Raji (cell line): ENCODE measurements around the gene CARD9.

ENCODE experiments used
- POLR2A ChIP-seq: IDR thresholded peaks from 2 replicates; pipeline ENCODE4 v1.6.1; 2011; ENCODE audit warnings: low read depth, low read length, control low read depth; ENCODE audit not compliant: insufficient read depth

The CARD9 gene

GRCh38 chr9:136363949-136364748, 9.3 kb downstream of the CARD9 start:
- no peak for TF ChIP-seq POLR2A

GRCh38 chr9:136363106-136363948, 10.1 kb downstream of the CARD9 start, which contains the start of gene DNLZ:
TSS of gene DNLZ (minus strand) at chr9:136363744. CDS start at chr9:136363714, 30 bp downstream.
- peak; percentile 86 for TF ChIP-seq POLR2A

DNA sequence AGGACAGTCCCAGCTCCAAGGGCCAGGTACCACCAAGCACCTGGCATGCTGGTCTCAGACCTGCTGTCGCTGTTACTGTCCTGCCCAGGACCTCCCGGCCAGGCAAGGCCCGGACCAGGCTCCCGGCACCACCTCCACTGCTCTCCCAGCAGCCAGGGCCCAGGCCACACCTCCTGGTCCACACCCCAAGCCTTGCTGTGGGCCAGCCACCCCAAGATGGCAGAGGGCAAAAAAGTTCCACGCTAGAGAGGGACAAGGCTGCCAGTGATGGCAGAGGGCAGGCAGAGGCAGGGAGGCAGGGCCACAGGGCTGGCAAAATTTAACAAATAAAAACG, 11.1 kb downstream of the CARD9 start:
- TF ChIP-seq POLR2A: no peak

DNA sequence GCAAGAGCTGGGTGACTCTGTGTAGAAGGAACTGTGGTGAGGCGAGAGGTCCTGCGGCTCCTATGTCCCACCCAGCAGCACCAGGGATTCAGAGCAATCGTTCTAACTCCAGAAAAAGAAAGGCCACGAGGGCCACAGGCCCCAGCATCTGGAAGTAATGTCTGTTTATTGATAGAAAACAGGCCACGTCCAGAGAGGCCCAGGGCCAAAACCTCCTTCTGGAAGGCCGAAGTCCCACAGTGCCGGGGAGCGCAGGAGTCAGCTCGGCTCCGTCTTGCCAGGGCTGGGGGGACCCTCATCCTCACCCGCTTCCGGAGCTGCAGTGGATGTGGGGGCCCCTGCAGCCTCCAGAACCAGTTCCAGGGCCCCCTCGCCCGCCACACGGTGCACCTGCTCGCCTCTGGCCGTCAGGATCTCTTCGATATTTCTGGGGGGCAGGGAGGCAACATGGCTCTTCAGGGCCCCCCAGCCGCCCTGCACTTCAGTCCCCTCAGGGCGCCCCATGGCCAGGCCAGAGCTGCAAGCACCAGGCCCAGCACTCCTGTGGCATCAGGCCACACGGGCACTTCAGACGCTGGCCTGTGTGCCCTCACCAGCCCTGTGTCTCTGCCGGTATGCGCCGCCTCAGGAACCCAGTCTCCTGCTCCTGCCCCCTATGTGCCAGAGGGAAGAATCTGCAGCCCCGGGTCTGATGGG, 11.6 kb downstream of the CARD9 start:
- TF ChIP-seq POLR2A: no peak

- no peak for TF ChIP-seq POLR2A
Observed at GRCh38 chr9:136361047-136361753, 12.3 kb downstream of the CARD9 start.

- no peak for TF ChIP-seq POLR2A
Observed at GRCh38 chr9:136359774-136360718, 13.4 kb downstream of the CARD9 start.

- TF ChIP-seq POLR2A: no peak
Observed at GRCh38 chr9:136358888-136359287, 14.6 kb downstream of the CARD9 start.

GRCh38 chr9:136358016-136358415, 15.5 kb downstream of the CARD9 start:
- no peak for TF ChIP-seq POLR2A

DNA sequence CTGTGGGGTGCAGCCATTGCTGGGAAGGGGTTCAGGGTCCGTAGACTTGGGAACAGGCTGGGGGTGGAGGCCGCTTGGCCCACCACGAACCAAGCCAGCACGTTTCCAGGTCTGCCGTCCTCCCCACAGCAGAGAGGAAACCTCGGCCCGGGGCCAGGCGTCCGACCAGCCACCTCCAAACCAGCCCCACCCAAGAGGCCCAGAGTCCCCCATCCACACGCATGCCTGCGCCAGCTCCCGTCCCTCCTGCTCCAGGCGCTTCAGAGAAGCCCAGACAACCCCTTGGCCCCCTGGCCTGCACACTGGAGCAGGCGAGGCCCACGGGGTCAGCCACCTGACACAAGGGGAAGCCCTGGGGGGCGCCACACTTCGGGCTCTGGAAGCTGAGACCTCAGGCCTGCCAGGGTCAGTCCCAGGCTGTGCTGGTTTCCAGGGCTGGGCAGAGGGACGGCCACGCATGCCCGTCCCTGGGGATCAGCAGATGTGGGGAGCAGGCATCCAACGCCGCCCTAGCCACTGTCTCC, 16.2 kb downstream of the CARD9 start:
- no peak for TF ChIP-seq POLR2A

DNA sequence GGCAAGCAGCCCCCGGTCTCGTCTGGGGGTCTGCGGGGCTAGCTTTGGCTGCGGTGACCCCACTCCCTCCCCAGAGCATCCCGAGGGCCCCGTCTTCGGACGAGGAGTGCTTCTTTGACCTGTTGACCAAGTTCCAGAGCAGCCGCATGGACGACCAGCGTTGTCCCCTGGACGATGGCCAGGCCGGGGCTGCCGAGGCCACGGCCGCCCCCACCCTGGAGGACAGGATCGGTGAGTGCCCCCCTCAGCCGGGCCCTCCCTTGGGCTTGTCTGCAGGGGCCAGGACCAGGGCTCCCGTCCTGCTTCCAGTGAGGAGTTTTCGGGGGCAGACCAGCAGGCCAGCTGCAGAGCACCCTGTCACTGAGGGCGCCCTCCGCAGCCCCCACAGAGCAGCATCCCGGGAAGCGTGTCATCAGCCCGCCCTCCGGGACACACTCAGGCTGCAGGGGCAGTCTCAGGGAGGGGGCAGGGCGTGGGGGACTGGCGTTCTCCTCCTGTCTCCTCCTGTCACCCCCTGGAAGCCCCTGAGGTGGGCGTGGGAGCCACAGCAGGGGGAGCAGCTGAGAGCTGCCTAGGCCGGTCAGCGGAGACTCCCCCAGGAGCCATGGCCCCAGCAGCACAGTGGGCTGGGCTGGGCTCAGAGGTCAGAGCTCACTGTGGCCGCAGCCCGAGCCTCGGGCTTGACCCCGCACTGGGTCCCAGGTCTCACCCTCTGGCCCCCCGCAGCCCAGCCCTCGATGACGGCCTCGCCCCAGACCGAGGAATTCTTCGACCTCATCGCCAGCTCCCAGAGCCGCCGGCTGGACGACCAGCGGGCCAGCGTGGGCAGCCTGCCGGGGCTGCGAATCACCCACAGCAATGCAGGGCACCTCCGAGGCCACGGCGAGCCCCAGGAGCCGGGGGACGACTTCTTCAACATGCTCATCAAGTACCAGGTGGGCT, 17.6 kb downstream of the CARD9 start:
- TF ChIP-seq POLR2A: no peak

DNA sequence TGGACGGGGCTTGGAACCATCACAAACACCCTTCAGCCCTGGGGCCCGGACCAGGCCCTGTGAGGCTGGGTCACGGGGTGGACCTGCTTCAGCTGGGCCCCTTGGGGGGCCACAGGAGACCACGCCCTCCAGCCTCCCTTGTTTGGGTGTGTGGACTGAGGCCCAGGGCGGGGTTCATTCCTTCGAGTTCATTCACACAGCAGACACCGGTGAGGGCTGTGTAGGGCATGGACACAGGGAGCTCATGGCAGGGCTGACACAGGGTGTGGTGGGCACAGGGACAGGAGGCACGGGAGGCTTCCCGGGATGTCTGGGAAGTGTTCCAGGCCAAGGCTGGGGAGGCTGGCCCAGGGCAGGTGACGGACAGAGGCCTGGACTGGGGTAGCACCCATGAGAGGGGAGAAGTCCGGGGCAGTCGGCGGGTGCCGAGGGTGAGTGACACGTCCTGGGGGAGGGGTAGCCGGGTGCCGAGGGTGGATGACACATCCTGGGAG, 18.8 kb downstream of the CARD9 start:
- TF ChIP-seq POLR2A: no peak

DNA sequence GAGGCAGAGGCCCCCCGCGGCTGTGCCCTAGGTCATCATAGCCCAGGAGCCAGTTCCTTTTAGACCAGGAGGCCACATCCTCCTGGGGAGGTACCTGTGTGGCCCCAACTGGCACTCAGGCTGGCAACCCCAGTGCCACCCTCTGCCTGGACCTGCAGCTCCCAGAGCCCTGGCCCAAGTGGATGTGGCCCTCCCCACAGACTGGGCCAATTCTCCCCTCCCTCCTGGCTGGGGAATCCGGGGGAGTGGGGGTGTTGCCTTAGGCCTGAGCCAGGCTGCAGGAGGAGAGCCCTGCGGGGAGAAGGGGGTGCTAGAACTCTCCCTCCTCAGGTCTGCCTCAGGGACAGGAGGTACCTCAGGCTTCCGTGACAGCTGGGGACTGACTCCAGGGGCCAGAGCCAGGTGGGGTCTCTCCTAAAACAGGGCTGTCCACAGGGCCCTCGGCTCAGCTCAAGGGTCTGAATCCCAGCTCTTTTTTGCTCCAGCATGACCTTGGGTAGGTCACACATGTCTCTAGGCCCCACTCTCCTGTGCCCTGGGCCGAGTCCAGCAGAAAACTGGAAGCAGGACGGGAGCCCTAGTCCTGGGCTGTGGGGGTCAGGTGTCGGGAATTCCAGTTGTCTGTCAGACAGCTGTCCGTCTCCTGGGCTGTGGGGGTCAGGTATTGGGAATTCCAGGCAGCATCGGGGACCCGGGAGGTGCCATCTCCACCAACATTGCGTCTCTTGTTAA, 19.5 kb downstream of the CARD9 start:
- TF ChIP-seq POLR2A: no peak
